HS-5 (cell line): ENCODE measurements around the gene TCHP.
A peak's percentile ranks its signal among the peaks of the same experiment; 100 is the strongest.
"Not testable (repeated sequence)": the region's sequence is repeated elsewhere in the genome, so short reads cannot be mapped to it uniquely, and the experiment has no call there.

ENCODE experiments used
- DNase-seq: peaks from one replicate; pipeline ENCODE4 v3.0.0-alpha.2; 2012; ENCODE audit warnings: low read depth

Gene TCHP

DNA sequence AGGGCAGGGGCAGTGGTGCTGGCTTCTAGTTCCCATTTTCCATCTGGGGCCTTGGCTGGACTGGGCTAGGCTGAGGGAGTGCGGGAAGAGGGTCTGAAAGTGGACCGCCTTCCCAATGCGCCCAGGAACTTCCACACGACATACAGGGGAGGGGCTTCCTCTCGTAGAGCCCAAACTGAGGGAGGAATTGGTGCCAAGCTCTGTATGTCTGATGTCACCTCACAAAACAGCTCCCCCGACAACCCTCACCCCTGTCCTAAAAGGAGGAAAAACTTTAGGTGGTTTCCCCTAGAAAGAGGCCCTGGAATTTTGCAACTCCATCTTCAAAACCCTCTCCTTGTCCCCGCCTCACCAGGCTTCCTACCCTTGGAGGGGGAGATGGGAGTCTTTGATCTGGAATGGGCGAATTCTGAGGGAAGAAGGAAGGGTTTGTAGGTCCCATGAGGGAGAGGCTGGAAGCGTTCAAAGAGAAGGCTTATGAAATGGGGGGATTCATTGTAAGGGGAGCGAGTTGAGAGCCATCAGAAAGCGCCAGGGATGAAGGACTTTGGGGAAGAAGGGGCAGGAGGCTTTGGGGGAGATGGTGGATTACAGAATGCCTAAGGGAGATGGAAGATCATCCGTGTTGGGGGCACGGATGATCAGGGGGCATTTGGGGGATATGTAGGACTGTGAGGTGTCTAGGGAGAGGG lies 20.6 kb upstream of the TCHP start:
- DNase-seq: no peak

DNA sequence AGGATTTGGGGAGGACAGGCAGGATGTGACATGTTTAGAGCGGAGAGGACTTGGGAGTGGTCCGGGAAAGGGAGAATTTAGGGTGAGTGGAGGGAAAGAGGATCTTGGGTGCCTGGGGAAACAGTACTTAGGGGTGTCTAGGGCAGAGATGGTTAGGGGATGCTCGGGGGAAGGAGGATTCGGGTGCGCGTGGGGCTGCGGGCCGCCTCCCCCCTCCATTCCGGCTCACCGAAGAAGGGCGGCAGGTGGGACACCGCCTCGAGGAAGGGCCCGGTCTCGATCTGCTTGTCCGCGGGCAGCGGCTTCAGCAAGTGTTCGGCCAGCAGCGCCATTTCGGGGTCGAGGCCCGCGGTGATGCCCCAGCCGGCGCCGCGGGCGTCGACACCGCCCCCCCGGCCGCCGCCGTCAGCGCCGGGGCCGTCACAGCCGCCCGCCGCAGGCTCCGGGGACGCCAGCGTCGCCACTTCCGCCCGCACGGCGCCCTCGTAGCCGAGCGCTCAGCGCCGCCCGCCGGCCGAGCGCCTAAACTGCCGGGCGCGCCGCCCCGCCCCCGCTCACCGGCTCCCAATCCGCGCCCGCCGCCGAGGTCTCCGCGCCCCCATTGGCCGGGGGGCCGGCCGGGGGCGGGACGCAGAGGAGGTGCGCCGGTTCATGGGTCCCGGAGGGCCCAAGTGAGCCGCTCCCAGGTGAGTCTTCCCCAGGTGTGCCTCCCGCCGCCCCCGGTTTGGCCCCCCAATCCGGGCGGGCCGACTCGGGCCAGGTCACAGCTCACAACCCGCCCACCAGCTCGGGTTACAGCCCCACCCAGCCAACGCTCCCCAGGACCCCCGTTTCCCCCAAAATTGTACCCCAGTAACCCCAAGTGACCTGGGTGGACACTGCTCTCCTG lies 19.8 kb upstream of the TCHP start, which contains the start of gene GLTP:
GLTP (minus strand) TSS at position 499 of the 889 bp plus-strand sequence; CDS start at position 332, 167 bp downstream.
- DNase-seq: no peak

DNA sequence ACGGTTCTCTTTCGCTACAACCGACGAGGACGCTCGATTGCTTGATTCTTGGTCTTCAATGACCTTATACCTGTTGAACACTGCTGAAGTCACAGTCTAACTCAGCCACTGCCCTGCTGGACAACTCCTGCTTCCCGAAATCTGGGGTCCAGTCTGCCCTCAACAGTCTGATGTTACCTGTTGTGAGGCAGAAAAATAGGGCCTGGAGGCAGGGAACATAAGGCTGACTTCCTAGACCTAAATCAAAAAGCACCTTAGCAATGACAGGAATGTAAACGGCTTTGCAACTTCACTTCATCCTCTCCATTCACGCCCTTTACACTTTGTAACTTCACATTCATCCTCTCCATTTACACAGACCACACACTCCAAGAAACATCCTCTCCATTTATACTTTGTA lies 19.1 kb upstream of the TCHP start:
- DNase-seq: no peak

- DNase-seq: no peak
These were observed 18.3 kb upstream of the TCHP start for GRCh38 chr12:109881752-109882151.

- DNase-seq: no peak
These were observed 16.6 kb upstream of the TCHP start for GRCh38 chr12:109883461-109883860.

GRCh38 chr12:109885616-109886015 lies 14.5 kb upstream of the TCHP start:
- DNase-seq: no peak

DNA sequence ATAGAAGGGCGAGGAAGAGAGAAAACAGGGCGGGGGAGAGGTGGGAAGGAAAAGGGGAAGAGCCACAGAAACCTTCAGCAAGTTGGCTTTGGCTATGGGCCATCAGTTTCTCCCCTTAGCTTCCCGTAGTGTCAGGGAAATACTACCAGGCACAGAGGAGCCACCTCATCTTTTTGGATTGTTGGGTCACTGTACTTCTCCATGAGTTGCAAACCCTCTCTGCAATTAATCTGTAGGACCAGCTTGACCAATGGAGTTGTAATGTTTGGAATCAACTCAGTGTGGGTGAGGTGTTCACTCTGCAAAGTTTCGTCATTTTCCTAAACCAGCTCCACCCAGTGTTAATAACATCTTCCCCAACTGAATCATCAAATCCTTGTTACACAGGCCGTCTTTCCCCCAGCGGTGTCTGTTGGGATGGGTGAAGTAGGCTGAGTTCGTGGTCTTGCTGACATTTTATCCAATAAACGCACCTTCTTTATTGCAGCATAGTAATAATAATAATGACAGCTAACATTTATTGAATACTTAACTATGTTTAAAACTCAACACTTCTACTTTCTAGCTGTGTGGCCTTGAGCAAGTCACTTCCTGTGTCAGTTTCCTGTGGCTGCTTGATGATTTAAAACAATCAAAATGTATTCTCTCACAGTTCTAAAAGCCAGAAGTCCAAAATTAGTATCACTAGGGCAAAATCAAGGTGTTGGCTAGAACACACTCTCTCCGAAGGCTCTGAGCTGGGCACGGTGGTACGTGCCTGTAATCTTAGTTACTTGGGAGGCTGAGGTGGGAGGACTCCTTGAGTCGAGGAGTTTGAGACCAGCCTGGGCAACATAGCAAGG lies 11.7 kb upstream of the TCHP start:
- peak; percentile 99 for DNase-seq

DNA sequence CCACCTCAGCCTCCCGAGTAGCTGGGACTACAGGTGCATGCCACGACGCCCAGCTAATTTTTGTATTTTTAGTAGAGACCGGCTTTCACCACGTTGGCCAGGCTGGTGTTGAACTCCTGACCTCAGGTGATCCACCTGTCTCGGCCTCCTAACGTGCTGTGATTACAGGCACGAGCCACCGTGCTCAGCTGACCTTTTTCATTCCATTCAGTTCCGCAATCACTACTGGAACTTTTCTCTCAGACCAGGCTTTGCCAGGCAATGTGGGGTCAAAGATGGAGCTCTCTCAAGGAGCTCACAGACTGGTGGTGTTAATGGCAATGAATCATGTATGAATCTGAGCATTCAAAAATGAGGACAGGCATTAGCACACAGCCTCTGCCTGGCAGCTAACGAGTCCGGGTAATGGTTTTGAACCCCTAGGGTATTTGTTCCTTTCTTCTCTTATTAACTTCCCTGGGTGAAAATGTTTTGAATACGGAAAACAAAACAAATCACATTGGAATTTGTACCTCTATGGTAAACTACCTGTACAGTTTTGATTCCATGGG lies 9.4 kb upstream of the TCHP start:
- no peak for DNase-seq

GRCh38 chr12:109891731-109892130 lies 8.3 kb upstream of the TCHP start:
- not testable (repeated sequence) for DNase-seq

DNA sequence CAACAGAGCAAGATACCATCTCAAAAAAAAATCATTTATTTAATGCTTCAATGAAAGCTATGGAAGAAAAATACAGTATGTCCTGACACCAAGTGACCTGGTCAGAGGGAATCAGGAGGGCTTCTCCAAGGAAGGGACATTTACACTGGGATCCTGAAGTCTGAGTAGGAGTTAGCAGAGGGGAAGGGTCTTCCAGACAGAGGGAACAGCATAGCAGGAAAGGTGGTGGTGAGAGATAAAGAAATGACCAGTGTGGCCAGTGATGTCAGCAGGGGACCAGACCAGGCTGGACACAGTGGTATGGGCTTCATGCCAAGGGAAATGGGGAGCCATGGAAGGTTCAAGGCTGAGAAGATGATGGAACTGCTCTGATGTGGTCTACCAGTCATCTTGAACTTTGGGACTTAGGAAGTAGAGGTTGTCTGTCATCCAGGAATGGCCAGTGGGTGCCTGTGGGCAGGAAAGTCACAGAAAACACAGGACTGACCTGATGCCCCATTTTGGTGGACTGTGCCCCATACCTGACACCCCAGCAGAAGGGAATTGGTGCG lies 7.8 kb upstream of the TCHP start:
- DNase-seq: no peak

GRCh38 chr12:109892748-109893147 lies 7.3 kb upstream of the TCHP start:
- DNase-seq: no peak

- DNase-seq: no peak
These were observed 6.6 kb upstream of the TCHP start for GRCh38 chr12:109893261-109893995.

- no peak for DNase-seq
These were observed 5.1 kb upstream of the TCHP start for GRCh38 chr12:109894939-109895338.

- no peak for DNase-seq
These were observed 3.9 kb upstream of the TCHP start for GRCh38 chr12:109896188-109896587.

DNA sequence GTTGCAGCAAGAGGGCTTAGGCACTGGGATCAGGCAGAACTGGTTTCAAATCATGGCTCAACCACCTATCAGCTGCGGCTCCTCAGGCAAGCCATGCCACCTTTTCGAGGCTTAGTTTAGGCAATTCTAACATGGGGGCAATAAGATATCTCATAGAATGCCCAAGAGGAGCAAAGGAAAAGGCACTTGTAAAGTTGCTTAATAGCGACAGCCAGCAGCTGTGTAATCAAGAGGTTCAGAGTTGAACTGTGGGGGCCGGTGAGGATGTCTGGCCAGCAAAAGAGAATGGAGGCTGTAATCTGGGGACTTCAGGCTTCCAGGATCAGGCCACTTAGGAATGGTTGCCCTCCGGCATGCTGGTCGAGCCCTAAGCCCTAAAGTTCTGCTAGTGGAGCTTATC lies 3.0 kb upstream of the TCHP start:
- DNase-seq: no peak

DNA sequence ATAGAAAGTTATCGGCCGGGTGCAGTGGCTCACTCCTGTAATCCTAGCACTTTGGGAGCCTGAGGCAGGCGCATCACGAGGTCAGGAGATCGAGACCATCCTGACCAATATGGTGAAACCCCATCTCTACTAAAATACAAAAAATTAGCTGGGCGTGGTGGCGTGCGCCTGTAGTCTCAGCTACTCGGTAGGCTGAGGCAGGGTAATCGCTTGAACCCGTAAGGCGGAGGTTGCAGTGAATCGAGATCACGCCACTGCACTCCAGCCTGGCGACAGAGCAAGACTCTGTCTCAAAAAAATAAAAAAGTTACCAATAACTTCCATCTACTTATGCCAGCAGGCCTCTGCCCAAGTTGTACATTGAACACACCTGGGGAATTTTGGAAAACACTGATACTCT lies 729 bp upstream of the TCHP start:
- not testable (repeated sequence) for DNase-seq

GRCh38 chr12:109900752-109901580 lies 892 bp downstream of the TCHP start:
- no peak for DNase-seq

DNA sequence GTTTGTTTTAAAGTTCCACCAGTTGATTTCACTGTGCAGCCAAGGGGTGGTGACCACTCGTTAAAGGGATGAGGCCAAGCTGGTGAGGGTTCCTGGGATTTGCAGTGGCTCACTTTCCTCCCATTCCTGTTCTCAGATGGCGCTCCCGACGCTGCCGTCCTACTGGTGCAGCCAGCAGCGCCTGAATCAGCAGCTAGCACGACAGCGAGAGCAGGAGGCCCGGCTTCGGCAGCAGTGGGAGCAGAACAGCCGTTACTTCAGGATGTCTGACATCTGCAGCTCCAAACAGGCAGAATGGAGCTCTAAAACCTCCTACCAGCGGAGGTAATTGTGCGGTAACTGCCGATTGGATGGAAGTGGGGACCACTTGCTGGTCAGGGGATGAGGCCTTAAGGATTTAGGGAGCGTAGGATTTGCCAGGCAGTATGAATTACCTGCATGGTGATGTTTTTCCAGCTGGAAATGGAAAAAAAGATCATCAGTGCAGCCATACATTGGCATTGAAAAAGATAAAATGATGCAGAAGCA lies 2.9 kb downstream of the TCHP start:
- DNase-seq: no peak

GRCh38 chr12:109905301-109905700 lies 5.2 kb downstream of the TCHP start:
- DNase-seq: no peak
